ENCODE data around the gene NIN.
"Not testable (repeated sequence)": the region's sequence is repeated elsewhere in the genome, so short reads cannot be mapped to it uniquely, and the experiment has no call there.

DNA sequence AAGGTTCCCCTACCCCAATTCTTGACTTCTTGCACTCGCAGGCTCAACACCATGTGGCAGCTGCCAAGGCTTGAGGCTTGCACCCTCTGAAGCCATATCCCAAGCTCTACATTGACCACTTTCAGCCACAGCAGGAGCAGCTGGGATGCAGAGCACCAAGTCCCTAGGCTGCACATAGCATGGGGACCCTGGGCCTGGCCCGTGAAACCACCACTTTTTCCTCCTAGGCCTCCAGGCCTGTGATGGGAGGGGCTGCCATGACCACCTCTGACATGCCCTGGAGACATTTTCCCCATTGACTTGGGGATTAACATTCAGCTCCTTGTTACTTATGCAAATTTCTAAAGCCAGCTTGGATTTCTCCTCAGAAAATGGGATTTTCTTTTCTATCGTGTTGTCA, 136.7 kb downstream of the NIN start:
- TF ChIP-seq, protein P1, sequence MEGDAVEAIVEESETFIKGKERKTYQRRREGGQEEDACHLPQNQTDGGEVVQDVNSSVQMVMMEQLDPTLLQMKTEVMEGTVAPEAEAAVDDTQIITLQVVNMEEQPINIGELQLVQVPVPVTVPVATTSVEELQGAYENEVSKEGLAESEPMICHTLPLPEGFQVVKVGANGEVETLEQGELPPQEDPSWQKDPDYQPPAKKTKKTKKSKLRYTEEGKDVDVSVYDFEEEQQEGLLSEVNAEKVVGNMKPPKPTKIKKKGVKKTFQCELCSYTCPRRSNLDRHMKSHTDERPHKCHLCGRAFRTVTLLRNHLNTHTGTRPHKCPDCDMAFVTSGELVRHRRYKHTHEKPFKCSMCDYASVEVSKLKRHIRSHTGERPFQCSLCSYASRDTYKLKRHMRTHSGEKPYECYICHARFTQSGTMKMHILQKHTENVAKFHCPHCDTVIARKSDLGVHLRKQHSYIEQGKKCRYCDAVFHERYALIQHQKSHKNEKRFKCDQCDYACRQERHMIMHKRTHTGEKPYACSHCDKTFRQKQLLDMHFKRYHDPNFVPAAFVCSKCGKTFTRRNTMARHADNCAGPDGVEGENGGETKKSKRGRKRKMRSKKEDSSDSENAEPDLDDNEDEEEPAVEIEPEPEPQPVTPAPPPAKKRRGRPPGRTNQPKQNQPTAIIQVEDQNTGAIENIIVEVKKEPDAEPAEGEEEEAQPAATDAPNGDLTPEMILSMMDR (IDR thresholded peaks at IDR 0.05 in 8 of 11, conservative IDR thresholded peaks at IDR 0.05 in 3 of 11): not testable (repeated sequence)
- TF ChIP-seq POLR2A (IDR thresholded peaks at IDR 0.05): not testable (repeated sequence)
